A549 treated with dexamethasone at 1 μM for 4 hours (cell line): Measurements from ENCODE around the gene IQGAP2. TPM values are rescaled to one million over a fixed set of nuclear protein-coding genes. Genes with fewer than 3 reads are reported as not detected.

Experiments
- total RNA-seq: library from RNA; stranded (reverse); fragments of 200-300 nt; extraction: Qiagen RNA extraction; gene quantifications from 5 replicates; pipeline ENCODE4 v1.2.3, GENCODE V29; 2022

The IQGAP2 gene, protein sequence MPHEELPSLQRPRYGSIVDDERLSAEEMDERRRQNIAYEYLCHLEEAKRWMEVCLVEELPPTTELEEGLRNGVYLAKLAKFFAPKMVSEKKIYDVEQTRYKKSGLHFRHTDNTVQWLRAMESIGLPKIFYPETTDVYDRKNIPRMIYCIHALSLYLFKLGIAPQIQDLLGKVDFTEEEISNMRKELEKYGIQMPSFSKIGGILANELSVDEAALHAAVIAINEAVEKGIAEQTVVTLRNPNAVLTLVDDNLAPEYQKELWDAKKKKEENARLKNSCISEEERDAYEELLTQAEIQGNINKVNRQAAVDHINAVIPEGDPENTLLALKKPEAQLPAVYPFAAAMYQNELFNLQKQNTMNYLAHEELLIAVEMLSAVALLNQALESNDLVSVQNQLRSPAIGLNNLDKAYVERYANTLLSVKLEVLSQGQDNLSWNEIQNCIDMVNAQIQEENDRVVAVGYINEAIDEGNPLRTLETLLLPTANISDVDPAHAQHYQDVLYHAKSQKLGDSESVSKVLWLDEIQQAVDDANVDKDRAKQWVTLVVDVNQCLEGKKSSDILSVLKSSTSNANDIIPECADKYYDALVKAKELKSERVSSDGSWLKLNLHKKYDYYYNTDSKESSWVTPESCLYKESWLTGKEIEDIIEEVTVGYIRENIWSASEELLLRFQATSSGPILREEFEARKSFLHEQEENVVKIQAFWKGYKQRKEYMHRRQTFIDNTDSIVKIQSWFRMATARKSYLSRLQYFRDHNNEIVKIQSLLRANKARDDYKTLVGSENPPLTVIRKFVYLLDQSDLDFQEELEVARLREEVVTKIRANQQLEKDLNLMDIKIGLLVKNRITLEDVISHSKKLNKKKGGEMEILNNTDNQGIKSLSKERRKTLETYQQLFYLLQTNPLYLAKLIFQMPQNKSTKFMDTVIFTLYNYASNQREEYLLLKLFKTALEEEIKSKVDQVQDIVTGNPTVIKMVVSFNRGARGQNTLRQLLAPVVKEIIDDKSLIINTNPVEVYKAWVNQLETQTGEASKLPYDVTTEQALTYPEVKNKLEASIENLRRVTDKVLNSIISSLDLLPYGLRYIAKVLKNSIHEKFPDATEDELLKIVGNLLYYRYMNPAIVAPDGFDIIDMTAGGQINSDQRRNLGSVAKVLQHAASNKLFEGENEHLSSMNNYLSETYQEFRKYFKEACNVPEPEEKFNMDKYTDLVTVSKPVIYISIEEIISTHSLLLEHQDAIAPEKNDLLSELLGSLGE (N-terminal part only)
- 1.9 to 3.1 TPM (median 2.5 TPM) in 5 replicates for total RNA-seq

DNA sequence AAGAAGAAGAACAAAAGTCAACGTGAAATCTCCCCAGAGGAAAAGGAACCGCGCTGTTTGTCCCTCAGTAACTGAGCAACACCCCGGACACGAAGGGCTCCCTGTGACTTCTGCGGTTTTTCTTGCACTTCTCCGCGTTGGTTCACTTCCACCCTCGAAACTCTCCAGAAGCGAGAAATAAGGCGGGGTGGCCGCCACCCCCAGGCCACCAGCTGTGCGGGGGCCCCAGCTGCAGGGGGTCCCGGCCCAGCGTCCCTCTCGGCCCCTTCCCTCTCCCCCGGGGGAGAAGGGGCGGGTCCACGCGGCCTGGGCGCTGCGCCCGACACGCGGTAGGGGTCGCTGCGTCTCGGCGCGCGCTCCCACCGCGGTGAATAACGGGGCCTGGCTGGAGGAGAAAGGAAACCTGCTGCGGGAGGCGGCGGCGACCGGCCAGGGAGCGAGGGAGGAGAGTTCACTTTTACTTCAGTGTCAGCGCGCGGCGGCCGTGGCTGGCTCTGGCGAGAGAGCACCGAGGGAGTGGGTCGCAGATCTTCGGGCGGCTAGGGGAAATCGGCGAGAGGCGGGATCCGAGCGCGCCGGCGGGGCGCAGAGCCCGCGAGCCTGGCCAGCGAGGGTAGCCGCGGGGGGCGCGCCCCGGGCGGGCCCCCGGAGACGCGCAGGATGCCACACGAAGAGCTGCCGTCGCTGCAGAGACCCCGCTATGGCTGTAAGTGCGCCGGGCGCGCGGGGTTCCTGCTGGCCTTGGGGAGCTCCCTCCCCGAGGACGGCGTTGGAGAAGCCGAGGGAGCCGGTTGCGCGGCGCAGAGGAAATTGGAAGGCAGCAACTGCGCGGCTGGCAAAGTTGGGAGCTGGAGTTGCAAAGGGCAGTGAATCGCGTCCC is at the start of gene IQGAP2:
Gene IQGAP2 (plus strand): TSS at position 400 of the 880 bp plus-strand sequence. CDS start 261 bp downstream, at position 661.

GRCh38 chr5:76622973-76623596 is 220.0 kb downstream of the IQGAP2 start, which contains the start of gene F2RL2:
Gene F2RL2, minus strand, starts transcription at chr5:76623403. Its CDS starts 173 bp downstream, at chr5:76623230.

DNA sequence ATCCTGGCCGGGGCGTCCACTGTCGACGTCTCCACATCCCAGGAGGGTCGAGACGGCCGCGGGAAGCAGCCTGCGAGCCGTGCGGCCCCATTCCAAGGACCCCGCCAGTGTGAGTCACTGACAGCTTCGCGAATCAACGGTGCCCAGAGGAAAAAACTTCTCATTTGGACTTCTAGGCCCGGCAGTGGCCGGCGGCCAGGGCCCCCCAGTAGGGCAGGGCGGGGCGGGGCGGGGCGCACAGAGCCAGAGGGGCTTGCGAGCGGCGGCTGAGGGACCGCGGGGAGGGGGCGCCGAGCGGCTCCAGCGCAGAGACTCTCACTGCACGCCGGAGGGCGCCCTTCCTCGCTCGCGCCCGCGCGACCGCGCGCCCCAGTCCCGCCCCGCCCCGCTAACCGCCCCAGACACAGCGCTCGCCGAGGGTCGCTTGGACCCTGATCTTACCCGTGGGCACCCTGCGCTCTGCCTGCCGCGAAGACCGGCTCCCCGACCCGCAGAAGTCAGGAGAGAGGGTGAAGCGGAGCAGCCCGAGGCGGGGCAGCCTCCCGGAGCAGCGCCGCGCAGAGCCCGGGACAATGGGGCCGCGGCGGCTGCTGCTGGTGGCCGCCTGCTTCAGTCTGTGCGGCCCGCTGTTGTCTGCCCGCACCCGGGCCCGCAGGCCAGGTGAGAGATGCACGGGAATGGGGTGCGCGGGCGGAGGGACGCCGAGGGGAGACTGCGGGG is 312.8 kb downstream of the IQGAP2 start, which contains the start of gene F2R:
Gene F2R (plus strand): TSS at position 391 of the 720 bp plus-strand sequence. CDS start 182 bp downstream, at position 573.

Other genes with a start within 250 kb of the IQGAP2 start
- 3.3 to 4.7 TPM (median 4.2 TPM) in 5 replicates for gene F2RL2, start 220.1 kb downstream of the IQGAP2 start, total RNA-seq